Muscle of arm (tissue), 12 donors: ENCODE measurements around the gene FLOT2. TPM values are rescaled to one million over a fixed set of nuclear protein-coding genes. Genes with fewer than 3 reads are reported as not detected.
"Not testable (repeated sequence)": the region's sequence is repeated elsewhere in the genome, so short reads cannot be mapped to it uniquely, and the experiment has no call there.

ENCODE experiments used
- DNase-seq: peaks from one replicate; pipeline ENCODE4 v3.0.0-alpha.2; 2013
- polyA plus RNA-seq, 12 donors: library from polyadenylated mRNA; unstranded; fragments of 120-200 nt; gene quantifications; one replicate each; pipeline ENCODE4 v1.2.1, GENCODE V29; 2013; ENCODE audit not compliant: insufficient read length in 12 of 12

The FLOT2 gene
- polyA plus RNA-seq, 12 donors, result 49.5 to 78.9 (median 63.5) TPM; not detected in 1

- DNase-seq, result no peak
Observed at GRCh38 chr17:28918295-28918694, 20.8 kb upstream of the FLOT2 start.

DNA sequence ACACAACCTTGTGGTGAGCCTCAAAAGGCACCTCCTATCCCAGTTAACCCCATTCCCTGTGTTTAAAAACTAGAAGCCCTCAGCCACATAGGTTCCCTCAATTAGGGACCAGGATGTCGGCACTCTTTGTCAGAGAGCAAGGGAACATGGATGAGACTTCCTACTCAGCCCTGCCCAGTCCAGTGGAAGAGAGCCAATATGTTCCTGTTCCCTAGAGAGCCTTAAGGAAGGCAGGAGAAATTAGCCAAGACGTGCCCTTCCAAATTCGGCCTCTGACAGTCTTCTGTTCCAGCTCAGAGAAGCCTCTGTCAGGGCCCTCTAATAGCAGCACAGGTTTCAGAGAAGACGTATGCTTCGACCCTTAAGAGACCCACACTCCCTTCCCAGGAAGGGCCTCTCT is 19.9 kb upstream of the FLOT2 start:
- DNase-seq, result no peak

DNA sequence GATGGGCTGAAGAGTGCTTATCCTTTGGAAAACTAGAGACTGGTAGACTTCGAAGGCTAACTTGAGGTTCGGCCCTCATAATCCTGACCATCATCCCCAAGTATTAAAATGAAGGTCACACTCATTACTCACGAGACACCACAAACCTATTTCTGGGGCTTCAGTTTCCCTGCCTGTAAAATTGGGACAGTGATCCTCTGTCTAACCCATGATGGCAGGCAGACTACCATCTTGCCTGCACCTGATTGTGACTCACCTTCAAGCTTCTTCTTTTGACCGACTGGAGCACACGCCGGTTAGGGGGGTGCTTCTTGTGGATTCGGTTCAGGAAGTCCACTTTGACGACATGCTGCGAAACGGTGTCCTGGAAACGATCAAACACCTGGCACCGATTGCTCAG is 19.5 kb upstream of the FLOT2 start:
- DNase-seq, result no peak

DNA sequence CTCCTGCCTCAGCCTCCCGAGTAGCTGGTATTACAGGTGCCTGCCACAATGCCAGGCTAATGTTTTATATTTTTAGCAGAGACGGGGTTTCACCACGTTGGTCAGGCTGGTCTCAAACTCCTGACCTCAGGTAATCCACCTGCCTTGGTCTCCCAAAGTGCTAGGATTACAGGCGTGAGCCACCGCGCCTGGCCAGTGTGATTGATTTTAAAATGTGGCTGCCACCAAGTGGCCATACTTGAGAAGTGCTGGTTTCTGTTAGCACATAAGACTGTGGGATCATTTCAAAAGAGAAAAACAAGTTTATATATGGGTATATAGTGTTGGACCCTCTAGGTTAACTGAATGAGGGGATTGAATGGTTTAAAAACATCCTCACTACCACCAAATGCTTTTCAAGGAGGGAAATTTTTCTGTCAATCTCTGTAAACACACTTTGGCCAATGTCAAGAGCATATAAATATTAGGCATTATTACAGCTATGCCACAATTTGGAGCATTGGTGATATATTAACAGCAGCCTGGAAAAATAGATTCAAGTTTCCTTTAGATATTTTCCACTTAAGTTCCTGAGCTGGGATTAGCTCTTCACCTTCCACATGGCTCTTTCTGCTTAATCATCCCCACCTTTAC is 18.9 kb upstream of the FLOT2 start:
- DNase-seq, result no peak

DNA sequence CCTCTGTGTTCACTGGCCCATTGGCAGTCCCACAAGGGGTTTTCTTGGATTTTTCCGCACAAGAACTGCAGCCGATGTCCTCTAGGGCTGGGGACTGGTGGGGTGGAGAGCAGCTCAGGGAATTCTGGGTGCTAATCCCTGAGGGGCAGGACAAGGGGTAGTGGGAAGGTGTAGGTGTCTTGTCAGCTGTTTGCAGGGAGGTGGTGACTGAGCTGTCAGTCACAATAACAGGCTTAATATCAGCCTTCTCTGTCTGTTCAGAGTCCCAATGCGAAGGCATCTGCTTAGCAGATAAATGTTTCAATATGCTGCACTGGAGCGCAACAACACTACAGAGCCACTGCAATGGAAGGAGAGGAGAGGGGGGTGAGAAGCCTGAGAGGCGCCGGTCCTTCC is 15.4 kb upstream of the FLOT2 start:
- no peak for DNase-seq

DNA sequence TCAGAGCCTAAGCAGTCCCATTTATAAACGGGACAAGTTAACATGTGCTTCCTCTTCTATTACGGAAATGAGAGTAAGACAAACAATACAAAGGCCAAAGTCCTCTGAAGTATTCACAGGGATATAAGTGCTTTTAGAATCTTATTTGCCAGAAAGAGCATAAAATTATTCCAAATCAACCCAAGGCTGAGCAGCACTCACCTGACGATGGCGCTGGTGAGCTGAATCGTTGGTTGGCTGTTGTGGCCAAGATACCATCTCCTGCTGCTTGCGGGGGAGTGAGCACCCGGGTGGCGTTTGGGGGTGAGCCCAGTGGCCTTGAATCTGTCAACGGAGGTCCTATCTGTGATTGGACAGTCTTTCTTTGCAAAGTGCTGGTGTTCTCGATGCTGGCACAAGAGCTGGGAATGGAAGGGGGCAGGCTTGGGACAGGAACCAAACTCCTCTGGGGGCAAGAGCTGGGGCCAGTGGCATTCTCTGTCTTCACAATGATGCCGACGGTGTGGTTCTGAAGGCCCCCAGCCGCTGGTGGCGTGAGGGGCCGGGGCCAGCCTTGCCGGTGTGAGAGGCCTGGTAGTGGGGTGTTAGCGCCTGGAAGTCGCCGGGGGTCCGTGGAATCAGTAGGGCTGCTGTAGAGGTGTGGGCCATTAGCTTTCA is 14.9 kb upstream of the FLOT2 start:
- no peak for DNase-seq

GRCh38 chr17:28911411-28912045 is 14.0 kb upstream of the FLOT2 start:
- DNase-seq, result no peak

GRCh38 chr17:28910534-28910933 is 13.0 kb upstream of the FLOT2 start:
- DNase-seq, result no peak

GRCh38 chr17:28908640-28909167 is 11.2 kb upstream of the FLOT2 start:
- DNase-seq, result peak; percentile 74

- no peak for DNase-seq
Observed at GRCh38 chr17:28907709-28908475, 10.4 kb upstream of the FLOT2 start.

- DNase-seq, result no peak
Observed at GRCh38 chr17:28906706-28907438, 9.3 kb upstream of the FLOT2 start.

- no peak for DNase-seq
Observed at GRCh38 chr17:28906276-28906675, 8.7 kb upstream of the FLOT2 start.

GRCh38 chr17:28904800-28905199 is 7.3 kb upstream of the FLOT2 start:
- no peak for DNase-seq

- DNase-seq, result not testable (repeated sequence)
Observed at GRCh38 chr17:28903546-28903841, 6.0 kb upstream of the FLOT2 start.

DNA sequence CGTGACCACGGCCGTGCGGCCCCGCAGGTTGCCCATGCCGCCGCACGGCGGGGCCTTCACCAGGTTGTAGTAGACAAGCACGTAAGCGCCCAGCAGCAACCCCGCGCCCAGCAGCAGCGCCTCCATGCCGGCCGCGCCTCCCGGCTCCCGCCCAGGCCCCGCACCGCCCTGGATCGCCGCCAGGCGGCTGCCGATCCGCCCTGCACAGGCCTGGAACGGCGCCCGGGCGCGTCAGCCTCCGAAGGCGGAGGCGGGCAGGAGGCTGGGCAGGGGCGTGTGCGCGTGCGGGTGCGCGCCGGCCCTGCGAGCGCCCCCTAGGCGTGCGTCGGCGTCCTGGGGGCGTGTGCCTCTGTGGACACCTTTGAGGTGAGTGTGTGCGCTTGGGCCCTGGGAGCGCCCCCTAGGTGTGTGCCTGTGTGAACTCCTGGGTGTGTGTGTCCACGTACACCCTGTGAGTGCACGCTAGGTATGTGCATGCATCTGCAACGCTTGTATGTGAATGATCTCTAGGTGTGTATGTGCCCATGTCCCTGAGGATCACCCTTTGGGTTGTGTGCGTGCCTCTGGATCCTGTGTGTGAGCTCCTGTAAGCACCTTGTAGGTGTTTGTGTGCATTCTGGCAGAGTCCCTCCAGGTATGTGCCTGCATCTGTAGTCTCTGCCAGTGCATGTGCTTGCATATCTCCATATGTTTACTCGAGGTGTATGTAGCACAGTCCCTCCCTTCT is 5.4 kb upstream of the FLOT2 start, which contains the start of gene DHRS13:
Gene DHRS13 (minus strand): TSS at position 261 of the 727 bp plus-strand sequence. CDS start 135 bp downstream, at position 126.
- peak; percentile 82 for DNase-seq

DNA sequence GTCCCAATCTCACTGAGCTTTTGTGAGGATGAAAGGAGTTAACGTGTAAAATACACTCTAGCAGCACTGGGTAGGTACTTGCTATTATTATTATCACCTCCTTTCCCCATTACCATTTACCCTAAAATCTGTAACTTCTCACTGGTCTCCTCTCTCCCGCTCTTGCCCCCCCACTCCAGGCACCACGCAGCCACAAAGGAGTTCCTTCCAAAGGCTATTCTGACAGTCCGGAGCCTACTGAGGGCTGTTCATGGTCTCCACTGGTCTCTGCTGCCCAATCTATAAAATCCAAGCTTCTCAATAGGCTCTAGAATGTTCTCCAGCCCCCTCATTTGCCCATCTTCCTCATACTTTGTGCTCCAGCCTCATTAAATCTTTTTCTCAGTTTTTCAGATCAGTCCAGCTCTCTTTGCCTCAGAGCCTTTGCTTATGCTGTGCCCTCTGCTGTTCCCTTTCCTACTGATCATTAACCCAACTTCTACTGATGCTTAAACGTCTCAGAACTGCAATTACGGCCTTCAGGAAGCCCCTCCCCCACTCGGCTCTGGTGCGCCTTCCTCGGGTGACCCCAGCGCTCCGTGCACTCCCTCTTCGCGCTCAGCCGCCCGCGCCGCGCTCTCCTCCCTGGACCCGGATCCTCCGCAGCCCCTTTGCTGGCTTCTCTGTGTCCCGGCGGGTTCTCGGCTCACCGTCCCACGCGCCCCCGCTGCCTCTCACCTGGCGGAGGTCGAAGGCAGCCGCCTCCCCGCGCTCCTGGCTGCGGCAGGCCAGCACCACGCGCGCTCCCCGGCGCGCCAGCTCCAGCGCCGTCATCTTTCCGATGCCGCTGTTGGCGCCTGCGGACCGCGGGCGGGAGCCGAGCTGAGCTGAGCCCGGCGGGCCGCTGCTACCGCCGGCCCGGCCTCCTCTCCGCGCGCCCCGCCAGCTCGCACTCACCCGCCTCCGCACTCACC is 4.6 kb upstream of the FLOT2 start:
- DNase-seq, result peak; percentile 34

DNA sequence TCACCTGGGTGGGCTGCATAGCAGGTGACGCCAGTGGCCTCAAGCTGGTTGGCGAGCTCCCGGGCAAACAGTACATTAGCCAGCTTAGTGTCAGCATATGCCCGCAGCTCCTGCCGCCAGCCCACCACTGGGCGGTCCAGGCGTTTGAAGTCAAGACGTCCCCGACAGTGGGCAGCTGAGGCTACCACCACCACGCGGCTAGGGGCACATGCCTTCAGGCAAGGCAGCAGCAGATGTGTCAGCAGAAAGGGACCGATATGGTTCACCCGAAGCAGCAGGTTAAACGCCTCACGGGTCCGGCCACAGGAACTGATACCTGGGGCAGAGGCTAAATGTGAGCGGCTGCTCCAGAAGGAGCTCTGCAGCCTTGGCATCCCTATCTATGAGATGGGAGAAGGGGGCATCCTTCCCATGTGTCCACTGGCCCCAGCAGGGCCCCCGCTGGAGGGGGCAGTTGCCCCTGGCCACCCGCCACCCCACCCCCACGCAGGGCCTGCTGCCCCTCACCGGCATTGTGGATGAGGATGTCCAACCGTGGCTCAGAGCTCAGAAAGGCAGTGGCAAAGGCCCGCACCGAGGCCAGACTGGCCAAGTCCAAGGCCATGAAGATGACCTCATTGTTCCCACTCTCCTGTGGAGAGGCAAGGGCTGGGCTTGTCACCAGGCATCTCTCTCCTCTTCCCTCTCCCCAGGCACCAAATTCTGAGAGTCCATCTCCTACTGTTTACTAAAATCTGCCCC is 3.6 kb upstream of the FLOT2 start:
- no peak for DNase-seq

- no peak for DNase-seq
Observed at GRCh38 chr17:28899212-28899815, 1.8 kb upstream of the FLOT2 start.
